Measurements from ENCODE around the gene ABCG4. TPM values are rescaled to one million over a fixed set of nuclear protein-coding genes. Genes with fewer than 3 reads are reported as not detected.

Gene ABCG4
- polyA plus RNA-seq, 1 donor from 2014 or later: 1.5 TPM

DNA sequence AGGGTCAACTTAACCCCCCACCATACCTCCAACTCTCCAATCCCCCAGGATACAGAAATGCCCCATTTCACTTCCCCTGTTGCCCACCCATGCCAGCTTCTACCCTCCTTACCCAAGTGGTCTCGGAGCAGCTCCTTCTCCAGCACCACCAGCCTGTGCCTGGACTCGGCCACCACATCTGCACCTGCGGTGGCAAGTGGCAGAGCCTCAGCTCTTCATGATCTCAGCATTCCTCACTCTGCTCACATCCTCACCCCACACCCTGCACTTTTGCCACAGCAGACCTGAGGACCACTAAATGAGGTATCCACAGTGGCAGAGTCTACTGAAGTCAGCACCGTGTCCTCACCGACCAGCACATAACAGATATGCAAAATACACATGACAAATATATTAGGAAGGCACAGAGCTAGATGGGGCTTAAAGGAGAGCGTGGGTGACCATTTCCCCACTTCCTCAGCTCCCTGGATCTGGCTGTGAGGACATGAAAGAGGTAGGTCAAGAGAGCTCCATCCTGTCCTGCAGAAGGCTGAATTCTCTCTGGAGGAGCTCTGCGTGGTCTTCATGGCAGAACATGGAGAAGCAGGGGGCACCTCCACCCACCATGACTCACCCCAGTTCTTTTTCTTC is 46.1 kb downstream of the ABCG4 start (continued):
- TF ChIP-seq, protein P1, sequence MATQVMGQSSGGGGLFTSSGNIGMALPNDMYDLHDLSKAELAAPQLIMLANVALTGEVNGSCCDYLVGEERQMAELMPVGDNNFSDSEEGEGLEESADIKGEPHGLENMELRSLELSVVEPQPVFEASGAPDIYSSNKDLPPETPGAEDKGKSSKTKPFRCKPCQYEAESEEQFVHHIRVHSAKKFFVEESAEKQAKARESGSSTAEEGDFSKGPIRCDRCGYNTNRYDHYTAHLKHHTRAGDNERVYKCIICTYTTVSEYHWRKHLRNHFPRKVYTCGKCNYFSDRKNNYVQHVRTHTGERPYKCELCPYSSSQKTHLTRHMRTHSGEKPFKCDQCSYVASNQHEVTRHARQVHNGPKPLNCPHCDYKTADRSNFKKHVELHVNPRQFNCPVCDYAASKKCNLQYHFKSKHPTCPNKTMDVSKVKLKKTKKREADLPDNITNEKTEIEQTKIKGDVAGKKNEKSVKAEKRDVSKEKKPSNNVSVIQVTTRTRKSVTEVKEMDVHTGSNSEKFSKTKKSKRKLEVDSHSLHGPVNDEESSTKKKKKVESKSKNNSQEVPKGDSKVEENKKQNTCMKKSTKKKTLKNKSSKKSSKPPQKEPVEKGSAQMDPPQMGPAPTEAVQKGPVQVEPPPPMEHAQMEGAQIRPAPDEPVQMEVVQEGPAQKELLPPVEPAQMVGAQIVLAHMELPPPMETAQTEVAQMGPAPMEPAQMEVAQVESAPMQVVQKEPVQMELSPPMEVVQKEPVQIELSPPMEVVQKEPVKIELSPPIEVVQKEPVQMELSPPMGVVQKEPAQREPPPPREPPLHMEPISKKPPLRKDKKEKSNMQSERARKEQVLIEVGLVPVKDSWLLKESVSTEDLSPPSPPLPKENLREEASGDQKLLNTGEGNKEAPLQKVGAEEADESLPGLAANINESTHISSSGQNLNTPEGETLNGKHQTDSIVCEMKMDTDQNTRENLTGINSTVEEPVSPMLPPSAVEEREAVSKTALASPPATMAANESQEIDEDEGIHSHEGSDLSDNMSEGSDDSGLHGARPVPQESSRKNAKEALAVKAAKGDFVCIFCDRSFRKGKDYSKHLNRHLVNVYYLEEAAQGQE (IDR thresholded peaks at IDR 0.05; ENCODE audit: borderline replicate concordance): no peak

DNA sequence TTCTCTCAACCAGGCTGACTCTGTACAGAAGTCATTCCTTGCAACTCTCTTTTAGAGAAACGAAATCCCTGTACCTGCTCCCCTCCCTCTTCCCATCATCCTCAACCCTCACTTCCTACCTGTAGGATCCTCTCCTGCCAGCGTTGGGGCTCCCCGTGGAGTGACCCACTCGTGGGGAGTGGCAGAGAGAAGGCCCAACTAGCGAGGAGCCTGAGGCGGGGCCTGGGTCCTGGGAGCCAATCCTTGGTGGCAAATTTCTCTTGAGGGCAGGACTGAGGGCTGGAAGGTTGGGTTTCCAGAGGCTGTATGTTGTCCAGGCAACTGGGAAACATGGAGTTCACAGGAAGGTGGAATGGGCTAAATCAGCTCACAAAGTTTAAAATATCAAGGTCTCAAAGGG is 46.8 kb downstream of the ABCG4 start:
- Histone ChIP-seq H3K4me3 (ENCODE audit: low read length) (no peak overlapping the region), H3K9me3 (ENCODE audit: low read length) (no peaks in the 10 kb centered on the region), H2AFZ (ENCODE audit: low read depth, low read length) (no peak overlapping the region), H3K9me2 (ENCODE audit: insufficient read depth, low read length) (no peaks in the 10 kb centered on the region), H3K9ac (ENCODE audit: low read length) (no peak overlapping the region), H3K27me3 (ENCODE audit: insufficient read depth, low read depth, low read length) (no peaks in the 10 kb centered on the region), H3K79me2 (replicated peaks; ENCODE audit: insufficient read depth, low read length) (no peaks in the 10 kb centered on the region), H3K27ac (ENCODE audit: low read length) (no peak overlapping the region), H3F3A (ENCODE audit: insufficient read depth, low read length, poor library complexity, severe bottlenecking) (no peaks in the 10 kb centered on the region), H4K20me1 (ENCODE audit: insufficient read depth) (no peaks in the 10 kb centered on the region), H3K36me3 (ENCODE audit: insufficient read depth, low read length) (no peaks in the 10 kb centered on the region), H3K4me2 (ENCODE audit: low read length) (no peak overlapping the region)
- TF ChIP-seq TAF1 (IDR thresholded peaks at IDR 0.05; ENCODE audit: low read depth) (no peak), MXI1 (conservative IDR thresholded peaks at IDR 0.05; ENCODE audit: poor library complexity, severe bottlenecking) (no peak)
- TF ChIP-seq, protein P2, sequence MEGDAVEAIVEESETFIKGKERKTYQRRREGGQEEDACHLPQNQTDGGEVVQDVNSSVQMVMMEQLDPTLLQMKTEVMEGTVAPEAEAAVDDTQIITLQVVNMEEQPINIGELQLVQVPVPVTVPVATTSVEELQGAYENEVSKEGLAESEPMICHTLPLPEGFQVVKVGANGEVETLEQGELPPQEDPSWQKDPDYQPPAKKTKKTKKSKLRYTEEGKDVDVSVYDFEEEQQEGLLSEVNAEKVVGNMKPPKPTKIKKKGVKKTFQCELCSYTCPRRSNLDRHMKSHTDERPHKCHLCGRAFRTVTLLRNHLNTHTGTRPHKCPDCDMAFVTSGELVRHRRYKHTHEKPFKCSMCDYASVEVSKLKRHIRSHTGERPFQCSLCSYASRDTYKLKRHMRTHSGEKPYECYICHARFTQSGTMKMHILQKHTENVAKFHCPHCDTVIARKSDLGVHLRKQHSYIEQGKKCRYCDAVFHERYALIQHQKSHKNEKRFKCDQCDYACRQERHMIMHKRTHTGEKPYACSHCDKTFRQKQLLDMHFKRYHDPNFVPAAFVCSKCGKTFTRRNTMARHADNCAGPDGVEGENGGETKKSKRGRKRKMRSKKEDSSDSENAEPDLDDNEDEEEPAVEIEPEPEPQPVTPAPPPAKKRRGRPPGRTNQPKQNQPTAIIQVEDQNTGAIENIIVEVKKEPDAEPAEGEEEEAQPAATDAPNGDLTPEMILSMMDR (IDR thresholded peaks at IDR 0.05; ENCODE audit: poor library complexity, severe bottlenecking): no peak

DNA sequence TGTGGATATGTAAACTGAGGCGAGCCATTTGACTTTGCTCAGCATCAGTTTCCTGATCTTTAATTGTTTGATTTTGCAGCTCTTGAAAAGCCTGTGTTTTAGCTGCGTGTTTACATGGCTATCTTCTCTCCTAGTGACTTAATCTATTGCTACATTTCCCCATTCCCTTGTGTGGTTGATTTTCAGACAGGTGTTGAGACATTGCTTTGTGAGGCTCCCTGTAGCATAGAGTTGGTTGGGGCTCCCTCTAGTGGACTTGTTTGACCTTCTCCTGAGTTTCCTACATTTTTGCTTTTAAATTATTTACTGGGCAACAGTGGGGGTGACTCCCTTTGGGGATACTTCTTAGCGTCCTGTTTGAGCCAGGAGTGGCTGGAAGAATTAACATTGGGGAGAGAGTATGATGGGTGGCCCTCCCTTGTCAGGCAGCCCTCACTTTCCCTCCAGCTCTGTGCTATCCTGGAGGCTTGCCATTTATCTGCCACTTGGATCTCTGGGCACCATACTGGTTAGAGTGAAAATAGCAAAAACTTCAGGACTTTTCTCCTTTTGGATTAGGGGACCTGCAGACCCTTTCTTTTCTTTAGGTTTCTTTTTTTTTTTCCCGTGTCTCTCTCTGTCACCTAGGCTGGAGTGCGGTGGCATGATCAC is 48.1 kb downstream of the ABCG4 start:
- no peaks in the 10 kb centered on the region for H3F3A ChIP-seq (ENCODE audit: insufficient read depth, low read length, poor library complexity, severe bottlenecking)
- H3K36me3 ChIP-seq (ENCODE audit: insufficient read depth, low read length): no peaks in the 10 kb centered on the region
- H2AFZ ChIP-seq (ENCODE audit: low read depth, low read length): no peak overlapping the region
- no peaks in the 10 kb centered on the region for H3K79me2 ChIP-seq (replicated peaks; ENCODE audit: insufficient read depth, low read length)
- no peaks in the 10 kb centered on the region for H3K9me2 ChIP-seq (ENCODE audit: insufficient read depth, low read length)
- H3K27me3 ChIP-seq (ENCODE audit: insufficient read depth, low read depth, low read length): no peaks in the 10 kb centered on the region
- H3K4me2 ChIP-seq (ENCODE audit: low read length): no peak overlapping the region
- TF ChIP-seq, protein P2 (IDR thresholded peaks at IDR 0.05; ENCODE audit: poor library complexity, severe bottlenecking): peak; percentile 93
- TF ChIP-seq, protein P1 (IDR thresholded peaks at IDR 0.05; ENCODE audit: borderline replicate concordance): no peak
- no peak for TF ChIP-seq POLR2AphosphoS5 (IDR thresholded peaks at IDR 0.05)
- no peak for TF ChIP-seq MXI1 (conservative IDR thresholded peaks at IDR 0.05; ENCODE audit: poor library complexity, severe bottlenecking)
- peak; percentile 87 for TF ChIP-seq RAD21 (conservative IDR thresholded peaks at IDR 0.05)
- no peak for TF ChIP-seq EZH2 (IDR thresholded peaks at IDR 0.05; ENCODE audit: borderline replicate concordance, insufficient read depth, low read length, poor library complexity, severe bottlenecking)
- no peak for TF ChIP-seq TAF1 (IDR thresholded peaks at IDR 0.05; ENCODE audit: low read depth)
- no peak for TF ChIP-seq EP300 (conservative IDR thresholded peaks at IDR 0.05; ENCODE audit: poor library complexity, severe bottlenecking)
- peak; percentile 87 for TF ChIP-seq SMC3 (conservative IDR thresholded peaks at IDR 0.05; ENCODE audit: poor library complexity)
- no peak overlapping the region for H3K4me3 ChIP-seq (ENCODE audit: low read length)
- H3K9me3 ChIP-seq (ENCODE audit: low read length): no peaks in the 10 kb centered on the region
- no peak overlapping the region for H3K27ac ChIP-seq (ENCODE audit: low read length)
- H4K20me1 ChIP-seq (ENCODE audit: insufficient read depth): no peaks in the 10 kb centered on the region
- H3K9ac ChIP-seq (ENCODE audit: low read length): no peak overlapping the region

Measured in neural cell (in vitro differentiated cells).